ENCODE results near the gene C2orf66.

C2orf66 gene

GRCh38 chr2:196808083-196808665 lies 981 bp downstream of the C2orf66 start:
- TF ChIP-seq ZFX (IDR thresholded peaks at IDR 0.05; ENCODE audit: borderline replicate concordance) = no peak
- TF ChIP-seq CTCF (IDR thresholded peaks at IDR 0.05) = 0 out of 2 replicates have a peak, but pooled peaks have one; percentile 4
- no peak overlapping the region for H3K27ac ChIP-seq

GRCh38 chr2:196804381-196804780 lies 4.8 kb downstream of the C2orf66 start:
- H3K27ac ChIP-seq = no peak overlapping the region
- no peak for TF ChIP-seq CTCF (IDR thresholded peaks at IDR 0.05)
- no peak for TF ChIP-seq ZFX (IDR thresholded peaks at IDR 0.05; ENCODE audit: borderline replicate concordance)

- TF ChIP-seq CTCF (IDR thresholded peaks at IDR 0.05) (no peak), ZFX (IDR thresholded peaks at IDR 0.05; ENCODE audit: borderline replicate concordance) (no peak)
- no peak overlapping the region for H3K27ac ChIP-seq
Observed at GRCh38 chr2:196802401-196802800, 6.8 kb downstream of the C2orf66 start.

- TF ChIP-seq ZFX (IDR thresholded peaks at IDR 0.05; ENCODE audit: borderline replicate concordance) = no peak
- TF ChIP-seq CTCF (IDR thresholded peaks at IDR 0.05) = no peak
- H3K27ac ChIP-seq = no peak overlapping the region
Observed at GRCh38 chr2:196801674-196802261, 7.4 kb downstream of the C2orf66 start.

- peak overlapping the region; percentile 42; the same call in 1 of the 2 replicates for H3K27ac ChIP-seq
- TF ChIP-seq CTCF (IDR thresholded peaks at IDR 0.05) (no peak), ZFX (IDR thresholded peaks at IDR 0.05; ENCODE audit: borderline replicate concordance) (no peak)
Observed at GRCh38 chr2:196798980-196799379, 10.2 kb downstream of the C2orf66 start.

- TF ChIP-seq ZFX (IDR thresholded peaks at IDR 0.05; ENCODE audit: borderline replicate concordance) (no peak), CTCF (IDR thresholded peaks at IDR 0.05) (no peak)
Observed at GRCh38 chr2:196792865-196793264, 16.3 kb downstream of the C2orf66 start.

GRCh38 chr2:196783431-196784094 lies 25.6 kb downstream of the C2orf66 start:
- H3K27ac ChIP-seq = no peak overlapping the region
- TF ChIP-seq CTCF (IDR thresholded peaks at IDR 0.05) (no peak), ZFX (IDR thresholded peaks at IDR 0.05; ENCODE audit: borderline replicate concordance) (no peak)

More at GRCh38 chr2:196792865-196793264, 16.3 kb downstream of the C2orf66 start:
- H3K27ac ChIP-seq = no peak overlapping the region
